SK-N-SH treated with all-trans-retinoic acid at 6 μM for 48 hours (cell line): ENCODE measurements around the gene LTF.
A peak's percentile ranks its signal among the peaks of the same experiment; 100 is the strongest.

Experiments used
- ATAC-seq: fragments of 200-7000 bp; cut with Tn5 transposase; 3 replicates; pipeline ENCODE4 v1.9.1; 2020; ENCODE audit warnings: mild to moderate bottlenecking, moderate library complexity
- ARNTL ChIP-seq: fragments of 450-650 bp; formaldehyde crosslinking; IDR thresholded peaks from 2 replicates; pipeline ENCODE4 v1.5.0; 2020; ENCODE audit warnings: low read depth, mild to moderate bottlenecking, moderate library complexity, borderline replicate concordance
- BACH2 ChIP-seq: fragments of 250-450 bp; sonication (Bioruptor Pico); IDR thresholded peaks from 2 replicates; pipeline ENCODE4 v1.9.0; 2021; ENCODE audit warnings: mild to moderate bottlenecking, borderline replicate concordance
- CSDC2 ChIP-seq: fragments of 250-450 bp; sonication (Bioruptor Pico); IDR thresholded peaks from 2 replicates; pipeline ENCODE4 v1.5.0; 2020; ENCODE audit warnings: mild to moderate bottlenecking, moderate library complexity
- ESRRG ChIP-seq: fragments of 250-450 bp; sonication (Bioruptor Pico); IDR thresholded peaks from 2 replicates; pipeline ENCODE4 v1.6.1; 2021; ENCODE audit warnings: mild to moderate bottlenecking
- GLIS3 ChIP-seq: fragments of 250-450 bp; sonication (Bioruptor Pico); IDR thresholded peaks from 2 replicates; pipeline ENCODE4 v1.5.0; 2020; ENCODE audit warnings: mild to moderate bottlenecking, moderate library complexity
- ISL1 ChIP-seq: fragments of 250-450 bp; sonication (Bioruptor Pico); IDR thresholded peaks from 2 replicates; pipeline ENCODE4 v2.1.2; 2022; ENCODE audit warnings: mild to moderate bottlenecking, moderate library complexity
- OSR1 ChIP-seq: fragments of 250-450 bp; sonication (Bioruptor Pico); IDR thresholded peaks from 2 replicates; pipeline ENCODE4 v1.8.0; 2022; ENCODE audit warnings: moderate library complexity, mild to moderate bottlenecking, inconsistent platforms
- PATZ1 ChIP-seq: fragments of 250-450 bp; sonication (Bioruptor Pico); IDR thresholded peaks from 2 replicates; pipeline ENCODE4 v1.8.0; 2020; ENCODE audit warnings: mild to moderate bottlenecking, moderate library complexity, borderline replicate concordance
- PPARA ChIP-seq: fragments of 250-450 bp; sonication (Bioruptor Pico); IDR thresholded peaks from 2 replicates; pipeline ENCODE4 v1.5.0; 2020; ENCODE audit warnings: mild to moderate bottlenecking, borderline replicate concordance
- RARB ChIP-seq: fragments of 250-450 bp; sonication (Bioruptor Pico); IDR thresholded peaks from 2 replicates; pipeline ENCODE4 v1.8.0; 2021; ENCODE audit warnings: mild to moderate bottlenecking, moderate library complexity
- SNAI2 ChIP-seq: fragments of 250-450 bp; sonication (Bioruptor Pico); IDR thresholded peaks from 2 replicates; pipeline ENCODE4 v1.5.0; 2020; ENCODE audit warnings: mild to moderate bottlenecking, moderate library complexity
- TCF4 ChIP-seq: fragments of 250-450 bp; sonication (Bioruptor Pico); IDR thresholded peaks from 2 replicates; pipeline ENCODE4 v1.8.0; 2021; ENCODE audit warnings: mild to moderate bottlenecking, moderate library complexity, borderline replicate concordance
- TOX ChIP-seq: fragments of 250-450 bp; sonication (Bioruptor Pico); IDR thresholded peaks from 2 replicates; pipeline ENCODE4 v1.8.0; 2021; ENCODE audit warnings: mild to moderate bottlenecking, moderate library complexity, borderline replicate concordance
- ZC3H10 ChIP-seq: fragments of 250-450 bp; sonication (Bioruptor Pico); IDR thresholded peaks from 2 replicates; pipeline ENCODE4 v1.5.1; 2021; ENCODE audit warnings: mild to moderate bottlenecking, moderate library complexity
- ZFP3 ChIP-seq: fragments of 250-450 bp; sonication (Bioruptor Pico); IDR thresholded peaks from 2 replicates; pipeline ENCODE4 v1.5.0; 2020; ENCODE audit warnings: mild to moderate bottlenecking, moderate library complexity
- ZFP30 ChIP-seq: fragments of 450-650 bp; formaldehyde crosslinking; IDR thresholded peaks from 2 replicates; pipeline ENCODE4 v1.5.0; 2022; ENCODE audit warnings: mild to moderate bottlenecking, moderate library complexity
- ZNF565 ChIP-seq: fragments of 450-650 bp; formaldehyde crosslinking; conservative IDR thresholded peaks from 2 replicates; pipeline ENCODE4 v1.5.0; 2020; ENCODE audit warnings: low read depth, mild to moderate bottlenecking, moderate library complexity
- ZNF70 ChIP-seq: fragments of 450-650 bp; formaldehyde crosslinking; IDR thresholded peaks from 2 replicates; pipeline ENCODE4 v1.5.0; 2020; ENCODE audit warnings: mild to moderate bottlenecking, moderate library complexity
- ZNF8 ChIP-seq: fragments of 450-650 bp; formaldehyde crosslinking; IDR thresholded peaks from 2 replicates; pipeline ENCODE4 v1.5.0; 2020; ENCODE audit warnings: mild to moderate bottlenecking, moderate library complexity
- TF ChIP-seq, protein P1 (sequence below): fragments of 250-450 bp; sonication (Bioruptor Pico); IDR thresholded peaks from 2 replicates; pipeline ENCODE4 v1.5.0; 2020; ENCODE audit warnings: mild to moderate bottlenecking, moderate library complexity

Gene LTF

DNA sequence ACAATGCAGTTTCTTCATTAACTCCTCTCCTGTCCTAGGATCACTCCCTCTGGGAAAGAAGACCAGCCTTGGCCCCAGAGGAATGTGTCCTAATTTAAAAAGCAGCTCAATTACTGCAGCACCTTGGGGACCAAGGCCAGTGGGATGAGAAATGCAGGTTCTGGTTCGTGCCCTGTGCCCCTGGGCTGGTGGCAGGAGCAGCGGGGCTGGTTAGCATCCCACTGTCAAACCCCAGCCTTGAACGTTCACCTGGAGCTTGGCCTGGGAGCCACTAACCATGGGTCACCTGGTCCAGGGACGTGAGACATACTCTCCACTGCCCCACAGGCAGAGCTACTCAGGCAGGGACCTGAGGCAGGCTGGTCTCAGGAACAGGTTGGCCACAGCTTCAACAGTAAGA is 24.7 kb upstream of the LTF start:
- no peak for TF ChIP-seq GLIS3 (CRISPR knock-in tag)
- TF ChIP-seq ZFP30 (CRISPR knock-in tag), result no peak
- no peak for TF ChIP-seq ARNTL (CRISPR knock-in tag)
- no peak for TF ChIP-seq ZC3H10 (CRISPR knock-in tag)
- TF ChIP-seq ZNF8 (CRISPR knock-in tag), result no peak
- no peak for TF ChIP-seq ZFP3 (CRISPR knock-in tag)
- TF ChIP-seq ZNF70 (CRISPR knock-in tag), result no peak
- no peak for TF ChIP-seq RARB (CRISPR knock-in tag)
- no peak for TF ChIP-seq BACH2 (CRISPR knock-in tag)
- no peak for TF ChIP-seq TCF4 (CRISPR knock-in tag)
- TF ChIP-seq TOX (CRISPR knock-in tag), result no peak
- no peak for TF ChIP-seq ESRRG (CRISPR knock-in tag)
- no peak for TF ChIP-seq ZNF565 (CRISPR knock-in tag)
- TF ChIP-seq, protein P1, sequence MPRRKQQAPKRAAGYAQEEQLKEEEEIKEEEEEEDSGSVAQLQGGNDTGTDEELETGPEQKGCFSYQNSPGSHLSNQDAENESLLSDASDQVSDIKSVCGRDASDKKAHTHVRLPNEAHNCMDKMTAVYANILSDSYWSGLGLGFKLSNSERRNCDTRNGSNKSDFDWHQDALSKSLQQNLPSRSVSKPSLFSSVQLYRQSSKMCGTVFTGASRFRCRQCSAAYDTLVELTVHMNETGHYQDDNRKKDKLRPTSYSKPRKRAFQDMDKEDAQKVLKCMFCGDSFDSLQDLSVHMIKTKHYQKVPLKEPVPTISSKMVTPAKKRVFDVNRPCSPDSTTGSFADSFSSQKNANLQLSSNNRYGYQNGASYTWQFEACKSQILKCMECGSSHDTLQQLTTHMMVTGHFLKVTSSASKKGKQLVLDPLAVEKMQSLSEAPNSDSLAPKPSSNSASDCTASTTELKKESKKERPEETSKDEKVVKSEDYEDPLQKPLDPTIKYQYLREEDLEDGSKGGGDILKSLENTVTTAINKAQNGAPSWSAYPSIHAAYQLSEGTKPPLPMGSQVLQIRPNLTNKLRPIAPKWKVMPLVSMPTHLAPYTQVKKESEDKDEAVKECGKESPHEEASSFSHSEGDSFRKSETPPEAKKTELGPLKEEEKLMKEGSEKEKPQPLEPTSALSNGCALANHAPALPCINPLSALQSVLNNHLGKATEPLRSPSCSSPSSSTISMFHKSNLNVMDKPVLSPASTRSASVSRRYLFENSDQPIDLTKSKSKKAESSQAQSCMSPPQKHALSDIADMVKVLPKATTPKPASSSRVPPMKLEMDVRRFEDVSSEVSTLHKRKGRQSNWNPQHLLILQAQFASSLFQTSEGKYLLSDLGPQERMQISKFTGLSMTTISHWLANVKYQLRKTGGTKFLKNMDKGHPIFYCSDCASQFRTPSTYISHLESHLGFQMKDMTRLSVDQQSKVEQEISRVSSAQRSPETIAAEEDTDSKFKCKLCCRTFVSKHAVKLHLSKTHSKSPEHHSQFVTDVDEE (CRISPR knock-in tag), result no peak
- TF ChIP-seq PATZ1 (CRISPR knock-in tag), result no peak
- TF ChIP-seq OSR1 (CRISPR knock-in tag), result no peak
- no peak for ATAC-seq

- ATAC-seq, result peak; percentile 100
- no peak for TF ChIP-seq ZC3H10 (CRISPR knock-in tag)
- peak; percentile 56; the same call in 1 of the 2 replicates for TF ChIP-seq SNAI2 (CRISPR knock-in tag)
Observed at GRCh38 chr3:46488735-46489361, 24.1 kb upstream of the LTF start.

GRCh38 chr3:46485779-46486175 is 21.1 kb upstream of the LTF start:
- no peak for TF ChIP-seq OSR1 (CRISPR knock-in tag)
- TF ChIP-seq CSDC2 (CRISPR knock-in tag), result no peak

DNA sequence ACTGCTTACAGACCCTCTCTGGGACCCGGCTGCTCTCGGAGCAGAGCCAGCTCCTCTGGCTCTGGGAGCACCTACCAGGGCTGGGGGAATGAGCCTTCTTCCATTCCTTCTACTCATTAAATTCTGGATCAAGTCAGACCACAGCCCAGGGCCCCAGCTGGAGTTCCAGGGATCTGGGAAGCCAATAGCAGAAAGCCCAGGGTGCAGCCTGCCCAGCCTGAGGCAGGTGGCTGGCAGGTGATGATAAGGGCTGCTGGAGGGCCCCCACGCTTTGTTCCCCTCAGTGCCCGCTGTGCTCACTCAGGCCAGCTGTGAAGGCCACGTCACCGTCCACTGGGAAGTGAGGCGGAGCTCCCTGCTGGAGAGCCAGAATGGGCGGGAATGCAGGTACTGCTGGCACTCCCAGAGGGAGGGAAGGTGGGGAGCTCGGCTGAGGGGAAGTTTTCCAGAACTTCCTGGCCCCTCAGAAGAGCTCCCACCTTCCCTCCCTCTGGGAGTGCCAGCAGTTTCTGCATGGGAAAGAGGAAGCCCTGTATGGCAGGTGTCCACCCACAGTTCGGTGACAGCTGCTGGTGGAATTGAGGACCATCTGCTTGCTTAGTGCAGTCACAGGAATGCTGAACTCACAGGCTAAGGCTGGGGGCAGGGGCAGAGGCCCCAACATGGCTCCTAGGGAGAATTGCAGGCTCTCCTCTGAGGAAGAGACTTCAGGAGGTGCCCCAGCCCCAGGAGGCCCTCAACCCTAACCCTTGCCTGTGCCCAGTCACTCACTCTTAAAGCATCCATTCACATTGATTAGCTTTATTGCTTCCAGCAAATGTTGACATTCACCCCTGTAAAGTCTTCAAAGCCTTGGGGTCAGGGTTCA is 20.4 kb upstream of the LTF start:
- no peak for ATAC-seq
- TF ChIP-seq TOX (CRISPR knock-in tag) (no peak), SNAI2 (CRISPR knock-in tag) (no peak)

More at GRCh38 chr3:46485779-46486175, 21.1 kb upstream of the LTF start:
- ATAC-seq, result no peak

DNA sequence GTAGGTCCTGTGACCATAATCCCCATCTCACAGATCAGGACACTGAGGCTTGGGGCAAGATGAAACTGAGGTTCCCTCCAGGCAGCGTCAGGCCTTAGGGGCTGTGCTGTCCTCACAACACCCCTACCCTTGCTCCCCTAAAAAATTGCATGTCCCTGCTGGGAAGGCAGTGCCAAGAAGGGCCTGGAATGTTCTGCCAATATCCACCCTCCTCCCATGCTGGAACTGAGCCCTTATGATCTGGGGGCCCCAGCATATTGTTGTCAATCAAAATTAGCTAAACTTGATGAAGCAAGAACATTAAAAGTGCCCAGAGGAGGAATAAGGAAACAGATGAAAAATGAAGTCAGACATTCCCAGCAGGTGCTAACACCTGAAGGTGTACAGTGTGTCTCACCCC is 19.7 kb upstream of the LTF start:
- no peak for TF ChIP-seq CSDC2 (CRISPR knock-in tag)
- no peak for TF ChIP-seq ZFP30 (CRISPR knock-in tag)
- TF ChIP-seq ISL1, result no peak
- TF ChIP-seq TCF4 (CRISPR knock-in tag), result no peak
- ATAC-seq, result no peak

- ATAC-seq, result no peak
- no peak for TF ChIP-seq ZNF565 (CRISPR knock-in tag)
- no peak for TF ChIP-seq PATZ1 (CRISPR knock-in tag)
- TF ChIP-seq ARNTL (CRISPR knock-in tag), result no peak
- TF ChIP-seq ZC3H10 (CRISPR knock-in tag), result no peak
- TF ChIP-seq CSDC2 (CRISPR knock-in tag), result no peak
- TF ChIP-seq, protein P1 (CRISPR knock-in tag), result no peak
- TF ChIP-seq TCF4 (CRISPR knock-in tag), result no peak
- no peak for TF ChIP-seq PPARA (CRISPR knock-in tag)
- TF ChIP-seq ISL1, result no peak
Observed at GRCh38 chr3:46483825-46484224, 19.1 kb upstream of the LTF start.
